C4-2B (cell line): Measurements from ENCODE around the gene CXCR6.

ENCODE experiments used
- CTCF ChIP-seq: fragments of 450-650 bp; conservative IDR thresholded peaks from 2 replicates; pipeline ENCODE4 v1.5.1; 2017; ENCODE audit warnings: mild to moderate bottlenecking
- ZFX ChIP-seq: fragments of 450-650 bp; IDR thresholded peaks from 2 replicates; pipeline ENCODE4 v1.6.1; 2017

GRCh38 chr3:45943207-45943846 lies at the start of gene CXCR6:
- TF ChIP-seq CTCF (no peak), ZFX (no peak)
